Choroid plexus epithelial cell (primary cell): ENCODE results near the gene ZHX3.
A peak's percentile ranks its signal among the peaks of the same experiment; 100 is the strongest.

Experiments
- DNase-seq: peaks from one replicate; pipeline ENCODE4 v3.0.0-alpha.2; 2010; ENCODE audit warnings: low read depth
- H3K4me3 ChIP-seq: 2 replicates; pipeline ENCODE4 v1.5.1; 2011; ENCODE audit warnings: low read depth, mild to moderate bottlenecking, control low read depth, low read length, moderate library complexity
- TF ChIP-seq, protein P1 (sequence below): conservative IDR thresholded peaks from 2 replicates; pipeline ENCODE4 v1.5.1; 2011; ENCODE audit warnings: low read depth, mild to moderate bottlenecking, control low read depth, inconsistent platforms, low read length, moderate library complexity

ZHX3 gene

GRCh38 chr20:41352666-41353065 is 35.1 kb upstream of the ZHX3 start:
- TF ChIP-seq, protein P1, sequence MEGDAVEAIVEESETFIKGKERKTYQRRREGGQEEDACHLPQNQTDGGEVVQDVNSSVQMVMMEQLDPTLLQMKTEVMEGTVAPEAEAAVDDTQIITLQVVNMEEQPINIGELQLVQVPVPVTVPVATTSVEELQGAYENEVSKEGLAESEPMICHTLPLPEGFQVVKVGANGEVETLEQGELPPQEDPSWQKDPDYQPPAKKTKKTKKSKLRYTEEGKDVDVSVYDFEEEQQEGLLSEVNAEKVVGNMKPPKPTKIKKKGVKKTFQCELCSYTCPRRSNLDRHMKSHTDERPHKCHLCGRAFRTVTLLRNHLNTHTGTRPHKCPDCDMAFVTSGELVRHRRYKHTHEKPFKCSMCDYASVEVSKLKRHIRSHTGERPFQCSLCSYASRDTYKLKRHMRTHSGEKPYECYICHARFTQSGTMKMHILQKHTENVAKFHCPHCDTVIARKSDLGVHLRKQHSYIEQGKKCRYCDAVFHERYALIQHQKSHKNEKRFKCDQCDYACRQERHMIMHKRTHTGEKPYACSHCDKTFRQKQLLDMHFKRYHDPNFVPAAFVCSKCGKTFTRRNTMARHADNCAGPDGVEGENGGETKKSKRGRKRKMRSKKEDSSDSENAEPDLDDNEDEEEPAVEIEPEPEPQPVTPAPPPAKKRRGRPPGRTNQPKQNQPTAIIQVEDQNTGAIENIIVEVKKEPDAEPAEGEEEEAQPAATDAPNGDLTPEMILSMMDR: peak; percentile 16
- H3K4me3 ChIP-seq: no peak overlapping the region
- DNase-seq: no peak

DNA sequence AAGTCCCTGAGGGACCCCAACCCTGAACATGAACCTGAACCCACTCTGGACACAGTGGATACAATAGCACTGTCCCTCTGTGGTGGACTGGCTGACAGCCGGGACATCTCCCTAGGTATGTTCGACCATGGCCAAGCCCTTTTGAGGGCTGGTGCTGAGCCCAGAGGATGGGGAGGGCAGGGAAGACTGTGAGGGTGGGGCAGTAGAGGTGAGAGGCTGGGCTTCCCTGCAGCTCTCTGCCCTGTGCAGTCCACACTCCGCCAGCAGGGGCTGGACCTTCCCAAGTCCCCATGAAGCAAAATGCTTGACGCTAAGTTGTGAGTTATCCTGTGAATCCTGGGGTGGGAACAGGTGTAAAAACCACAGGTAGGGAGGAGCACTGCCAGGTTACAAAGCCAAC is 34.6 kb upstream of the ZHX3 start:
- no peak overlapping the region for H3K4me3 ChIP-seq
- TF ChIP-seq, protein P1: peak; percentile 35
- DNase-seq: no peak

- no peak for DNase-seq
- TF ChIP-seq, protein P1: no peak
- H3K4me3 ChIP-seq: no peak overlapping the region
These were observed 33.0 kb upstream of the ZHX3 start for GRCh38 chr20:41350408-41350962.

- no peak overlapping the region for H3K4me3 ChIP-seq
- TF ChIP-seq, protein P1: no peak
- no peak for DNase-seq
These were observed 32.4 kb upstream of the ZHX3 start for GRCh38 chr20:41349943-41350342.

GRCh38 chr20:41349266-41349665 is 31.7 kb upstream of the ZHX3 start:
- TF ChIP-seq, protein P1: no peak
- no peak overlapping the region for H3K4me3 ChIP-seq
- DNase-seq: no peak

DNA sequence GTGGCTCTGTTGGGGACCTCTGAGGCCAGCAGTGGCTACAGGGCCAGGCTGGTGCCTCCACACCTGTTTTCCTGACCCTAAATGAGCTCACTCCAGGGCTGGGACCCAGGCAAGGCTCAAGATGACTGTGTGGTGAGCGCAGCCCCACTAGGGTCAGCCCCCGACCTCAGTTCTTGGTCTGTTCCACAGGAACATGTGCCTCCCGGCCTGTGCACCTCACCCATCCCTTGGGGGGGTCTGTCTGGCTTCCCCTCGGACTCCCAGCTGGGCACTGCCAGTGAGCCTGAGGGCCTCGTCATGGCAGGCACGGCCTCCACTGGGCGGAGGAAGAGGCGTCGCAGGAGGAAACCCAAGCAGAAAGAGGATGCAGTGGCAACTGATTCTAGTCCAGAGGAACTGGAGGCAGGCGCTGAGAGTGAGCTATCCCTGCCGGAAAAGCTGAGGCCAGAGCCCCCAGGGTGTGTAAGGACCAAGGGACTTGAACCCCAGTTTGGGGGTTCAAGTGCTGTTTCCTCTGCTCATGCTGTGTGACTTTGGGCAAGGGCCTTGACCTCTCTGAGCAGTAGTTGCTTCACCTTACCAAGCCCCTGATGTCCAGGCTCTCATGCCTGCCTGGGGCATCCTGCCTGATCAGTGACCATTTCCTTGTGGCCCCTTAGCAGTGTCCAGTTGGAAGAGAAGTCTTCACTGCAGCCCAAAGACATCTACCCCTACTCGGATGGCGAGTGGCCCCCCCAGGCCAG is 31.1 kb upstream of the ZHX3 start:
- no peak for DNase-seq
- TF ChIP-seq, protein P1: no peak
- no peak overlapping the region for H3K4me3 ChIP-seq
